Dedifferentiated amniotic fluid mesenchymal stem cell (primary cell): Measurements from ENCODE around the gene HOXD13.

Experiments used
- DNase-seq: peaks from one replicate; pipeline ENCODE4 v3.0.0-alpha.2; 2016; ENCODE audit errors: extremely low spot score

HOXD13 gene

DNA sequence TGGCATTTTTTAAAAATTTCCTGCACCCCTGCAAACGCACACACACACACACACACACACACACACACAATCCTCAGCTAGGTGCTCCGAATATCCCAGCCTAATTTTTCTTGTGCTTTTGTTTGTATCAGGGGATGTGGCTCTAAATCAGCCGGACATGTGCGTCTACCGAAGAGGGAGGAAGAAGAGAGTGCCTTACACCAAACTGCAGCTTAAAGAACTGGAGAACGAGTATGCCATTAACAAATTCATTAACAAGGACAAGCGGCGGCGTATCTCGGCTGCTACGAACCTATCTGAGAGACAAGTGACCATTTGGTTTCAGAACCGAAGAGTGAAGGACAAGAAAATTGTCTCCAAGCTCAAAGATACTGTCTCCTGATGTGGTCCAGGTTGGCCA is 1.8 kb downstream of the HOXD13 start:
- no peak for DNase-seq

DNA sequence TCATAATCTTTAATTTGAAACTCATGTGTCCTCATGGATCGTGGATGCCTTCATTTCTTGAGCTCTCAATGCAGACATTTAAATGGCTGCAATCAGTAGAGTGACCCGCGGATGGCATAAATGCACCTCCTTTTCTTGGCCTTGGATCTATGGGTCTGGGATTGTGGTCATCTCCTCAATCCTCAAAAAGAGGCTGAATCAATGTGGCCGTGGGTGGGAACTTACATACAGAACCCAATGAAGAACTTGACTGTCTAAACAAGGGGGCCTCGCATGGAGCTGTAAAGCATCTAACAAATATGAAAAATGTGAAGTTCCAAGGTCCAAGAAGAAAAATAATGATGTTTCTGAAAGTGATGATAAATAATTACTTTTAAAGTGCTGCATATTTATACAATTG is 2.9 kb downstream of the HOXD13 start:
- DNase-seq, result no peak

DNA sequence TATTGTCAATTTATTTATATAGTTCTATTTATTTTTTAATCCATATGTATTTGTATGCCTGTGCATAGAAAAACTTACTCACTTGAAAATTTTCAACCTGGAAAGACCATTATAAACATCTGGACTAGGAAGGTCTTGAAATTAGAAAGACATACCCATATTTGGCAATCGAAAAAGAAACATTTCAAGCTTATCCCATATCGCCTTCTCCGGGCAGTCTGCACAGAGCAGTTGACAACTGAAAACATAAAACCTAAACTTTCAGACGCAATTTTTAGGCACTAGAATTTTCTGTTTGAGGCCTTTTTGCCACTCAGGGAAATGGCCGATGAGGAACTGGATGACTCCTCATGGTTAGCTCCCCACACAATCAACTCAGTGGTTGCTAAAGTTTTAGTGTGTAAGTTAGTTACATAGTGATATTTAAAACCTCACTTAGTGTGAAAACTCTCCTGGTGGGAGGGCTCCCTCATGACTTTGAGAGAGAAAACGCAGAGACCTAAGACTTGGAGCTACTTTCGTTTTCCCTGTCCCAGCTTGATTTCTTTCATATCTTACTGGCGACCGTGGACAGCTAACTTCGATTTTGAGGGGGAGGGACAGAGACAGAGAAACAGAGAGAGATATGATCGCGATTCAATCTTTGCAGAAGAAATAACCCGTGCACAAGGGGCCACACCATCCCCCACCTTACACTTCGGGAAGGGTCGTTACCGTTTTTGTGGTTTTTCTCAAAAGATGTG is 3.9 kb downstream of the HOXD13 start:
- no peak for DNase-seq

DNA sequence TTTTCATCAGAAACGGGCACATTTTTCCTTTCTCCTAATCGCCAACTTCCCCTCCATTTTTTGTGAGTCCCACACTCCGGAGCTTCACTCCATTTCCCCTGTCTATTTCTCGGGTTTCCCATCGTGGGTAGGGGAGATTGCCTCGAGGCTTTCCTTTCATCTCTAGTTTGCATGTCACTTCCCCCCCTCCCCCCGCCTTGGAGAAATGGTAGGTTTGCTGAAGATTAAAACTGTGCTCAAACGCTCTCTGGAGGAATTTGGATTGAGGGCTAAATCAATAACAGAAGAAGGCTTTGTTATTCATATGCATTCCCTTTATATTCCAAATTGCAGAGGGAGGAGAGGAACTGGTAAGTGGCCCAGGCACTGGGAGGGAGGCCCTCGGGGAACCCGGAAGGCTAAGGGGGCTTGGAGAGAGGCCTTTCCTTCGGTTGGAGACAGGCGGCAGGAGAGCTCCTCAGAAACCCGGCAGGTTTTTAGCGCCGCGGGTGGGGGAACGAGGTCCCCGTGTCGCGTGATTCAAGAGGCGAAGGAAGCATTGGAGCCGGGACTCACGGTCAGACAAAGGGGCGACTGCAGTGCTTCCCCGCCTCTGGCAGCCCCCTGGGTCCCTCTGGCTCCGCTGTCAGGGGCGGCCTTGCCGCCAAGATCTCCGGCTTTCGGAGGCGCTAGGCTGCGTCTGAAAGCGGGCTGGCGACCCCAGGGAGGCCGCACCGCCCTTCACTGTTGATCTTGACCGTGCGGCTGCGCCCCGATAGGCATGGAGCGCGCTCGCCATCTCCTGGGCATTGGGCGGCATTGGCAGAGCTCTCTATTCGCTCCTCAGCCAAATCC is 4.7 kb downstream of the HOXD13 start:
- DNase-seq, result peak; percentile 36

DNA sequence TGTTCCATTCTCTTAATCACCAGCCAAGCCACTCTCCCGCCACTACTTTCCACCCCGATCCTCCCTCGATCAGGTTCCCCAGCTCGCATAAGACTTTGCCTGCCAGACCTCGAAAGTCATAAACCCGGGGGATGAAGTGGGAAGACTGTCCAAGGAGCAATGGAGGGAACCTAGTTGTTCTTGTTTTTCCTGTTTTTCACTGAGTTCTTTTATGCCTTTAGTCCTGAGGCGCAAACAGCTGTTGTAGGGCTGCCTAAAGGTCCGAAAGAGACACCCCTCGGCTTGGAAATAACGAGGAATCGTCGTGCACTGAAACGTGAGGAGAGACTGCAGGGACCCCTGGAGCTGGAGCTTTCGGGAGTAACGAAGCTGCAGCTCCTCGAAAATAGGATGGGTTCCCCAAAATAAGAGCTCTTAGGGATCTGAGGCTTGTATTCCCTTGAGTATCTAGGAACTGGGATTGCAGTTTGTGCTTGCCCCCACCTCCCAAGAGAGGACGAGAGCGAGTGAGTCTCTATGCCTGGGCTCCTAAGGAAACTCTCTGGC is 5.4 kb downstream of the HOXD13 start:
- no peak for DNase-seq

DNA sequence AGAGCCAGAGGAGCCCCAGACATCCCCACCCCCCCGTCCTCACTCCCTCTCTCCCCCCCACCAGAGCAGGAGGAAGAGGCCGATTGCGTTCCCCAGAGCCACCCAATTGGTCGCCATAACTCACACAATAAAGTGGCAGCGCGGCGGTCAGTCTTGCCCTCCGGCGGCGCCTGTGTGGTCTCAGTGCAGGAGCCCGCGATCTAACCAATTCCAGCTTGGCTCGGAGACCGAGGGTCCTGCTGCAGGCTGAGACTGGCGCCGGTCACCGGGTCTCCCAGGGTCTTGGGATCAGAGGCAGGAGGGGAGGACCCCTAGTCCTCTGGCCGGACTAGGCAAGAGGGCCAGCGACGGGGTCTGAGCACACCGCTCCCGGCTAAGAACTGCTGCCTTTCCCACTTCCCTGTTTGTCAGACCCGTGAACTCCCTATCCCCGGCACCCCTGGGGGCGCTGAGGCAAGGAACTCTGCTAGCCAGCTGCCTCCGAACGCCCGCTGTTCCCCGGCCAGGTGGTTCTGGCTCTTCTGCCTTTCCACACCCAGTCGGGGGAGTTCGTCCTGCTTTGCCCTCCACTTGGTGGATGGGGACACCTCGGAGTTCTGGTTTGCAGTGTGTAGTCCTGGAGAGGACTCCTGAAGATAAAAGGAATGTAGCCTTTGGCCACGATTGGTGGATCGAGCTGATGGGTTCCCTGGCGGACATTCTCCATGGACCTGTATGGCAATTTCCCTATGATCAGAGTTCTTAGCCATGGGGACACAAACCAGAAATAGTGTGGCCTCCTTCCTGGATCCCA is 6.0 kb downstream of the HOXD13 start:
- DNase-seq, result no peak

DNA sequence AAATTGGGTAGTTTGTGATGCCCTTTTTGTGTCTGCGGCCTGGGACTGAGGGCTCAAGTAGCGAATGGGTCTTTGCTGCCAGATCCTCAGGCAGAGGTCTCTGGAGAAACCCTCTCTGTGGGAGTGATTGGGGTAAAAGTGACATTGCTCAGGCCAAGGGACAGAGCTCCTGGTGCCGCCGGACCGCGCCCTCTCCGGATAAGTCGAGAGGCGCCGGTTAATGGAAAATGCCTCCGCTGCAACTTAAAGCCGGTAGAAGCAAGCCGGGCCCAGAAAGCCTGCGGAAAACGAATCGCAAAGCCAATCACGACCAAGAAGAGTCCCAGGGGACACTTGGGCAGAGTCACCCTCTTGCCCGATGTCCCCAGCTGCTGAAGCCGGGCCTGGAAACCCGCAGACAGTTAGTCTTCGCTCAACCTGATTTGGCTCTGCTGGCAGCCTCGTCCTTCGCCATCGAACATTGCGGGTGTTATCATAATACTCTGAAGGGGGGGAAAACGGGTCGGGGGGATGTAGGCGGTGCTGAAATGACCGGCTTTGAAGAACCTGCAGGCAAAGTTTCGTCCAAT is 6.7 kb downstream of the HOXD13 start:
- no peak for DNase-seq

DNA sequence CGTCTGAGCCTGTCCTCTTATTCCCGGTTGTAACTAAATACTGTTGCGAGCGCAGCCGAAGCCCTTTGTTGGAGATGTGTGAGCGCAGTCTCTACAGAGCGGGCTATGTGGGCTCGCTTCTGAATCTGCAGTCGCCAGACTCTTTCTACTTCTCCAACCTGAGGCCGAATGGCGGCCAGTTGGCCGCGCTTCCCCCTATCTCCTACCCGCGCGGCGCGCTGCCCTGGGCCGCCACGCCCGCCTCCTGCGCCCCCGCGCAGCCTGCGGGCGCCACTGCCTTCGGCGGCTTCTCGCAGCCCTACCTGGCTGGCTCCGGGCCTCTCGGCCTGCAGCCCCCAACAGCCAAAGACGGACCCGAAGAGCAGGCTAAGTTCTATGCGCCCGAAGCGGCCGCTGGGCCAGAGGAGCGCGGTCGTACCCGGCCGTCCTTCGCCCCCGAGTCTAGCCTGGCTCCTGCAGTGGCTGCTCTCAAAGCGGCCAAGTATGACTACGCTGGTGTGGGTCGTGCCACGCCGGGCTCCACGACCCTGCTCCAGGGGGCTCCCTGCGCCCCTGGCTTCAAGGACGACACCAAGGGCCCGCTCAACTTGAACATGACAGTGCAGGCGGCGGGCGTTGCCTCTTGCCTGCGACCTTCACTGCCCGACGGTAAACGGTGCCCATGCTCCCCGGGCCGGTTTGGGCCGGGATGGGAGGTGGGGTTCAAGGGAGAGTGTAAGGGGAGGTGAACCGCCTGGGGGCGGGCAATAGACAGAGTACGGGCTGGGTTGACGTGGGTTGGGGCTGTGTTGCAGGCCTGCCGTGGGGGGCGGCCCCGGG is 7.4 kb downstream of the HOXD13 start, which contains the start of gene HOXD12:
Gene HOXD12, plus strand, starts transcription at position 68 of the 819 bp plus-strand sequence. Its CDS starts 7 bp downstream, at position 75.
- no peak for DNase-seq

DNA sequence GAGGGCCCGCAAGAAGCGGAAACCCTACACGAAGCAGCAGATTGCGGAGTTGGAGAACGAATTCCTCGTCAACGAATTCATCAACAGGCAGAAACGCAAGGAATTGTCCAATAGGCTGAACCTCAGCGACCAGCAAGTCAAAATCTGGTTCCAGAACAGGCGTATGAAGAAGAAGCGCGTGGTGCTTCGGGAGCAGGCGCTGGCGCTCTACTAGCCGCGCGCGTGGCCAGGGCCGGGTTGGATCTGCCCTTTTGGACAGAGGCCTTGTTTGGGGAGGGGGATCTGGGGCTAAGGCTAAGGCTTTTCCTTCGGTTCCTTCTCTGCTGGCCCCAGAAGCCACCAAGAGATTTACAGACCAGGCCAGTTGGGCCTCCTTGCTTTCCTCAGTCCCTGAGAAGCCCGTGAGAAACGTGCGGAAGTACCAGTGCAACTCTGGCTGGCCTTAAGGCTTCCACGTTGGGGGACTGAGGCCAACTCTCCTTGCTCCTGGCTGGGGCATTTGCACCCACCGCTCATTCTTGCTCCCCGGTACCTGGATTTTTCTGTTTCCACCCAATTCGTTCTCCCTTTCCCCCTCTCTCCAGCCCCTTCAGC is 8.1 kb downstream of the HOXD13 start:
- no peak for DNase-seq

DNA sequence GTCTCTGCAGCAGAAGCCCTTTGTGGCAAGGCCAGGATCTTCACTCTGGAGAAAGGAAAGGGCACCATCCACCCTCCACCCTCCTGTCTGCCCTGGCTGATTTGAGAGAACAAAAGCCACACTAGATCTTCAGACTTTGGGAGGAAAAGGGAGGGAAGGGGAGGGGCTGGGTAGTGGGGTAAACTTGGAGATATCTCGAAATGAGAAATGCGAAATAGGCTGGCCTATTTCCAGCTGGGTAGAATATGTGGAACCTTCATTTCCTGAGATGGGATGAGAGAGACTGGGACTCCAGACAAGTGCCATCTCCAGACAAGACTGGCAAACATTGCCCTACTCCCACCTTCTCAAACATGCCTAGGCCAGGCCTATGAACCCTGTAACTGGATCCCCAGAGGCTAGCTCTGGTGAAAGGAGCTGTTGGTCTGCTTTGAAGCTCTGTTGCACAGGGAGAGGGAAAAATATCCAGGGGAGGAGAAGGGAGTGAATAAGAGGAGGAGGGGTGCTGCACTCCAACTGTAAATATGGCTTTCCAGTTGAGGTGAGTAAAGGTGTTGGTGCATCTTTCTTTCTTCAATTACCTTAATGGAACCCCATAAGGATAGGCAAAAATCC is 8.8 kb downstream of the HOXD13 start:
- DNase-seq, result no peak

DNA sequence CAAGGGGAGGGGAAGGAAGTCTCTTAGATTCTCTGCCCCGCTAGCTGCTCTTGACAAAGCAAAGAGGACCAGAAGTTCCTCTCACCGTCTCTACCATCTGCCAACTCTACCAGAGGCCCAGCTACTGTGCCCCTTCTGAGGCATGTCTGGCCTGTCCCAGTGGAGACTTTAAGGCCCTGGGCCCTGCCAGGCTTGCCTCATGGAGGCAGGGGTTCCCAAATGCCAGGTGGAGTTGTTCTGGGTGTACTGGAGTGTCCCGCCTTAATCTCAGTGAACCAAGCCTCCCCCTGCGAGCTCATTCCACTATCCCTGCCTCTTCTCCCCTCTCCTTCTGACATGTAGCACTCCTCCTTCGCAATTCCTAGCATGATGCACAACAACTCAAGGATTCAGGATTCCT is 9.3 kb downstream of the HOXD13 start:
- no peak for DNase-seq

DNA sequence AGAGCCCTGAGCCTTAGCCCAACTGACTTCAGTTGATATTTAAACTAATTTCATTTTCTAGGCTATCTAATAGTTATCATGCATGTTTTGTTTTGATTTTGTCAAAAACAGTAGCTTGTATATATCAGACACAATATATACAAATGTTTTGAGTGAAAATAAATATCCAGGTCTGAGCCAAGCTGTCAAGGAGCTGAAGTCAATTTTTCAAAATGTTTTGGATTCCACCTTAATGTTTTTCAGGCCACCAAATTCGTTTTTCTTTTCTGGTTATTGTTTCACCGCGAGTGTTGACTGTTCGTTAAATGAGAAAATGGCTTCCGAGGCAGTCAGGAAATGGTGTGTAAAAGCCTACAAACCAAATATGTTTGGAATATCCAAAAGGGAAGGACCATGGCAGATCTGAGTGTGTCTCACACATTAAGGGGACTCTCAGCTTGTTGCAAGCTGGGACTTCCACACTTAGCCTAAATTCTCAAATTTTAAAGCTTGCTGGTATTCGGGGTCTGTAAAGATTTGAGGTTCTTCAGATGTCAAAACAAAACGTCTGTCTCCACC is 9.9 kb downstream of the HOXD13 start:
- no peak for DNase-seq

DNA sequence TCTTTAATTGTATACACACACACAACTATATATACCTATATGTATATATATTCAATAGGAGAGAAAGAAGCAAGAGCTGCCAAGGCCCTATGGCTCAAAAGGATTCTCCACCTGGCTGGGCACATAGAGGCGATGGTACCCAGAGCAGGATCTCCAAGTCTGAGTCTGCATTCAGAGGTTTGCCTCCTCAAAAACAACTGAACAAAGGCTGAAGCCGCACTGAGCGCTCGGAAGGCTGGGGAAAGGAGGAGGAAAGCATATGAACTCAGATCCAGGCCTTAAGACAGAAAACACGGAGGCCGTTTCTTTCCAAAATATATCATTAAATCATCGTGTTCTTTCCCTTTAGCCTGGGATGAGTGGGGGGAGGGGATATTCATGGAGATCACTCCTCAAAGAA is 10.7 kb downstream of the HOXD13 start:
- no peak for DNase-seq

DNA sequence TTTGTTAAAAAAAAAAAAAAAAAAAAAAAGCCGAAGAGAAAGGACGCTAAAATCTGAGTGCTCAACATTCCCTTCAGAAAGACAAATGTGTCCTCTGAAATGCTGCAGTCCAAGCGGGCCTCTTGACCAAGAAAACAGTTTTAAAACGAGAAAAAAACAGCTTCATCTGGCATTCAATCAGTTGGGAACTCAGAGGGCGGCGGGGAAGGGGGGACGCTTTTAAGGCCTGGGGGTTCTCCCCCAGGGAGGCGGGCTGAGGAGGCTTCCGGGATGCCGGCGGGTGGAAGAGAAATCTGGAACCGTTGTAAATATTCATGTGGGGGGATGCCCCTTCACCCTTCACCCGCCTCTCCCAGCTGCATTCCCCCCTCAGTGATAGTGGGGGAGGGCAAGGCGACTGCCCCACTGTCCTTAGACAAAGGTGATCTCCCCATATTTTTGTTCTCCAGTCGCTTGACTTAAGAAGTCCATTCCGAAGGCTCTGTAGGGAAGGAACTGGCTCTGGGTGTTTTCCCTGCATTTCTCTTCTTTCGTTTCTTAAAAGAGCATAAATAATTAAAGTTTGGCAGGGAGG is 11.3 kb downstream of the HOXD13 start:
- DNase-seq, result no peak

DNA sequence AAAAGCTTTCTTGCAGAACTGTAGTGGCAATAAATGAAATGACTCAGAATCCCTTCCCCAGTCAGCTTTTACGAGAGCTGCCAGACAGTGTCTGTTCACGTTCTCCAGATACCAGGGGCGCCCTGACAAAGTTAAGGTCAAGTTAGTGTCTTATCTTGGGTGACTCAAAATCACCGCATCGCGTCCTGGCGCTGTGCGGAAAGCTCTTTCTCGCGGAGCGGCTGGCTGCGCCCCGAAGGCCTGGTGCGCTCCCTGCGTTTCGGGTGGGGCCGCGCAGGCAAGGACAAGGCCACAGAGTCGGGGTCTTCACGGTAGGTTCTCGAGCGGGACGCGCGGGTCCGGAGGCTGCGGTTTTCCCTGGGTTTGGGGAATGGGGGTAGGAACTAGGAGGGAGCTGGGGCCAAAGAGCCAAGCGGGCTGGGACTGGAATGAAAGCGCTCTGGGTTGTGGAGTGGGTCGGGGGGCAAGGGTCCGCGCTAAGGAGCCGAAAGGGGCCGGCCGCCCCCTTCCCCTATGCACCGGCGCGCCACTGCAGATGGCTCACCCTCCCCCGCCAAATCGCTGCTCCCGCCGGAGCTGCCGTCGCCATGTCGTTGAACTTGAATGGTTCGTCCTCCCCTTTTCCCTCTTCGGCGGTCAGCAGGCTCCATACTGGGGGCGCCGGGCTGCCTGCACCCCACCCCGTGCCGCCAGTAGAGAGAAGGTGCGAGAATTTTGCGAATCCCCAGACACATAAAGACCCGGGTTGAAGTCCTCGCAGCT is 12.0 kb downstream of the HOXD13 start:
- no peak for DNase-seq

DNA sequence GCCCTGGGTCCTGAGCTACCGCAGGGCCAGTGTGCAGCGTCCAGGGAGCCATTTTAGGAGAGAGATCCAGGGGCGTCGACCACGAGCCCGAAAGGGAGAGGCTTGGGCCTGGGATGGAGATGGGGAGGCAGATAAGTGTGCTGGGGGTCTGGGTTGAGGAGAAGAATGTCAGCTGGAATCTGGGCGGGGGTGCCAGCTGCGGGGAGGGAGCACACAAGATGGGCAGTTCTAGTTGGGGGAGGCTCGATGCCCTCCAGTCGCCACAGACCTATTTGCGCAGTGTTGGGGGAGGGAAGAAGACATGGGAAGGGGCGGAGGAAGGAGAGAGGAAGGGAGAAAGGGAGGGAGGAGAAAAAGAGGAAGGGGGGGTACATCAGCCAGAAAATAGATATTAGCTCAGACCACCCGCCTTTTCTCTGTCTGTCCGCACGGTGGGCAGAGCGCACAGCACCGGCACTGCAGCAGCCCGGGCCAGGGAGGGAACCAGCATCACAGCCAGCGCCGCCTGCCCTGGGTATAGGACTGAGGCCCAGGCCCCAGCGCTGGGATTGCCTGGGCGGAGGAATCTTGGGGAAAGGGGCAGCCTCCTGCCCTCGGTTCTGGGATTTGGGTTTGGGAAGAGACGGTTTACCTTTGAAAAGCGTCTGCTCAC is 12.7 kb downstream of the HOXD13 start:
- DNase-seq, result no peak

DNA sequence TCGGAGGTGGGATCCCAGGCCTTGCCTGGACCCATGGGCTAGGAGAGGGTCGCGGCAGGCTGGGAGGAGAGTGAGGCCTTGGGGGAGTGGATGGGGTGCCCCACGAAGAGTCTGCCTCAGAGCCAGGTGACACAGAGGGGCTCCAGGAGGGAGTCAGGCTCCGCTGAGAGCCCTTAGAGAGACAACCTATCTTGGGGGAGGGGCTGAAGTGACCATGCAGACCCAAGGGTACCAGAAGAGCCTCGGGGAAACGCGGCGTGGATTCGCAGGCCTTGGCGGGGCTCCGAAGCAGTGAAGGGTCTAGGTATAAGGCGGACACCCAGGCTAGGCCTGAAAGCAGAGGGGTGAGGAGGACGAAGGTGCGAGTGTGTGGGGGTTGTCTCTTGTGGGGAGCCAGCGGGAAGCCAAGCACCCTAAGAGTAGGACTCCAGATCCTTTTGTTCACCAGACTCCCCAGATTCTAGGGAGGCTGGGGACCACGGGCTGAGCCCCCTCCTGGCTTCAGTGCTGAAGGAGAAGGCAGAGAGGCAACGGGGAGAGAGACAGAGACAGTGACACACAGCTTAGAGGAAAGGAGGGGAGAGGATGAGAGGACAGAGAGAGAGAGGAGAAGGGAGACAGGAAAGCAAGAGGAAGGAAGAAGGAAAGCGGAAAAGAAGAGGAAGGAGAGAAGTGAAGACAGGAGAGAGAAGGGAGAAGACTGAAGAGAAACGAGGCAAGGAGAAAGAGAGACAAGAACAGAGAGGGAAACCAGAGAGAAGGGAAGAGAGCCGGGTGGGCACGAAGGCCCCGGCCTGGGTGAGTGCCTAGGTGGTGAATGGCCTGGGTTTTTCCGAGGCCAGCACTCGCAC is 13.4 kb downstream of the HOXD13 start:
- no peak for DNase-seq
